C4-2B (cell line): ENCODE results near the gene PRR23A.

ENCODE experiments used
- ZFX ChIP-seq: fragments of 450-650 bp; IDR thresholded peaks from 2 replicates; pipeline ENCODE4 v1.6.1; 2017
- TF ChIP-seq, protein P1 (sequence below): fragments of 450-650 bp; conservative IDR thresholded peaks from 2 replicates; pipeline ENCODE4 v1.5.1; 2017; ENCODE audit warnings: mild to moderate bottlenecking

DNA sequence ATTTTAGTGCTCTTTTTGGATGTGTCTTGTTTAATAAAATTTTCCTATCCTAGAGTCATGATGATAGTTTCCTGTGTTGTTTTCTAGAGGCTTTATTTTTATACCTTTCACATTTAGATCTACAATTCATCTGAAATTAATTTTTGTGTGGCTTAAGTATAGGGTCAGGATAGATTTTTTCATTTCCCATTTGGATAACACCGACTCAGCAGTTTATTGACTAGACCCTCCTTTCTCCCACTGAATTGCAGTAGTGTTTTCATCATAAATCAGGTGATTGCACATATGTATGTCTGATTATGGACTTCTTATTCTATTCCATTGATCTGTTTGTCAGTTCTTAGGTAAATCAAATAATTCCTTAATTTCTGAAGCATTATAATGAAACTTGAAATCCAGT, 10.4 kb downstream of the PRR23A start:
- TF ChIP-seq, protein P1, sequence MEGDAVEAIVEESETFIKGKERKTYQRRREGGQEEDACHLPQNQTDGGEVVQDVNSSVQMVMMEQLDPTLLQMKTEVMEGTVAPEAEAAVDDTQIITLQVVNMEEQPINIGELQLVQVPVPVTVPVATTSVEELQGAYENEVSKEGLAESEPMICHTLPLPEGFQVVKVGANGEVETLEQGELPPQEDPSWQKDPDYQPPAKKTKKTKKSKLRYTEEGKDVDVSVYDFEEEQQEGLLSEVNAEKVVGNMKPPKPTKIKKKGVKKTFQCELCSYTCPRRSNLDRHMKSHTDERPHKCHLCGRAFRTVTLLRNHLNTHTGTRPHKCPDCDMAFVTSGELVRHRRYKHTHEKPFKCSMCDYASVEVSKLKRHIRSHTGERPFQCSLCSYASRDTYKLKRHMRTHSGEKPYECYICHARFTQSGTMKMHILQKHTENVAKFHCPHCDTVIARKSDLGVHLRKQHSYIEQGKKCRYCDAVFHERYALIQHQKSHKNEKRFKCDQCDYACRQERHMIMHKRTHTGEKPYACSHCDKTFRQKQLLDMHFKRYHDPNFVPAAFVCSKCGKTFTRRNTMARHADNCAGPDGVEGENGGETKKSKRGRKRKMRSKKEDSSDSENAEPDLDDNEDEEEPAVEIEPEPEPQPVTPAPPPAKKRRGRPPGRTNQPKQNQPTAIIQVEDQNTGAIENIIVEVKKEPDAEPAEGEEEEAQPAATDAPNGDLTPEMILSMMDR, result no peak
- TF ChIP-seq ZFX, result no peak
